T-helper 22 cell (primary cell): ENCODE results near the gene NCBP3.
"Not testable (repeated sequence)": the region's sequence is repeated elsewhere in the genome, so short reads cannot be mapped to it uniquely, and the experiment has no call there.

Experiments used
- DNase-seq: peaks from one replicate; pipeline ENCODE4 v3.0.0-alpha.2; 2020; ENCODE audit warnings: low read depth

Gene NCBP3

GRCh38 chr17:3792481-3792880 is 53.6 kb downstream of the NCBP3 start:
- no peak for DNase-seq

GRCh38 chr17:3788200-3788599 is 57.8 kb downstream of the NCBP3 start:
- DNase-seq, result no peak

- DNase-seq, result not testable (repeated sequence)
Measured at GRCh38 chr17:3785323-3785722, 60.7 kb downstream of the NCBP3 start.

GRCh38 chr17:3782751-3783150 is 63.3 kb downstream of the NCBP3 start:
- DNase-seq, result no peak

- DNase-seq, result no peak
Measured at GRCh38 chr17:3780986-3781385, 65.1 kb downstream of the NCBP3 start.

- DNase-seq, result no peak
Measured at GRCh38 chr17:3777366-3778120, 68.5 kb downstream of the NCBP3 start.

- no peak for DNase-seq
Measured at GRCh38 chr17:3773966-3774365, 72.1 kb downstream of the NCBP3 start.

GRCh38 chr17:3773511-3773910 is 72.5 kb downstream of the NCBP3 start:
- DNase-seq, result no peak

- DNase-seq, result no peak
Measured at GRCh38 chr17:3772764-3773163, 73.3 kb downstream of the NCBP3 start.

GRCh38 chr17:3771140-3771539 is 74.9 kb downstream of the NCBP3 start:
- no peak for DNase-seq

GRCh38 chr17:3770466-3770865 is 75.6 kb downstream of the NCBP3 start:
- DNase-seq, result no peak

- DNase-seq, result no peak
Measured at GRCh38 chr17:3768769-3769168, 77.3 kb downstream of the NCBP3 start.

GRCh38 chr17:3768341-3768740 is 77.7 kb downstream of the NCBP3 start:
- DNase-seq, result no peak

- DNase-seq, result no peak
Measured at GRCh38 chr17:3766779-3767178, 79.3 kb downstream of the NCBP3 start.

GRCh38 chr17:3765981-3766380 is 80.1 kb downstream of the NCBP3 start:
- DNase-seq, result no peak

GRCh38 chr17:3763777-3764170 is 82.3 kb downstream of the NCBP3 start:
- DNase-seq, result no peak

- no peak for DNase-seq
Measured at GRCh38 chr17:3762922-3763776, 82.9 kb downstream of the NCBP3 start.

- DNase-seq, result no peak
Measured at GRCh38 chr17:3761918-3762380, 84.1 kb downstream of the NCBP3 start.

GRCh38 chr17:3761036-3761917 is 84.8 kb downstream of the NCBP3 start:
- DNase-seq, result no peak

- no peak for DNase-seq
Measured at GRCh38 chr17:3759597-3760216, 86.3 kb downstream of the NCBP3 start.

GRCh38 chr17:3755335-3756030 is 90.6 kb downstream of the NCBP3 start:
- no peak for DNase-seq
